ENCODE measurements around the gene SORL1.
"Not testable (repeated sequence)": the region's sequence is repeated elsewhere in the genome, so short reads cannot be mapped to it uniquely, and the experiment has no call there.

The SORL1 gene

DNA sequence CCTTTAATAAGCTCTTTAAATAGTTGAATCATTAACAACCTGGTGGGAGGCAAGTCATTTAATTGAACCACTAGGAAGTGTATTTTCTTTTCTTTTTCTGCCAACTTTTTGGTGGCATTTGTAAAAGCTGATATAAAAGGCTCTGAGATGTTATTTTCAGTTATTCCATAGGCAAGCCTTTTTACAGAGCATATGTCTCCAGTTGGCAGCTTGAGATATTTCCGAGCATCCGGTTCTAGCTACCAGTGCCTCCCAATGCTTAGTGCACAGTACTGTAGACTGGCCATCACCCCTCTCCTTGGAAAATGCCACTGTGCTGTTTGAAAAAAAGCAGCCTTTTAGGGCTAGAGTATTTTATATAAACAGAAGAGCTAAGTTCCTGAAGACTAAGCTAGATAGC, 179.3 kb downstream of the SORL1 start:
- DNase-seq: no peak

DNA sequence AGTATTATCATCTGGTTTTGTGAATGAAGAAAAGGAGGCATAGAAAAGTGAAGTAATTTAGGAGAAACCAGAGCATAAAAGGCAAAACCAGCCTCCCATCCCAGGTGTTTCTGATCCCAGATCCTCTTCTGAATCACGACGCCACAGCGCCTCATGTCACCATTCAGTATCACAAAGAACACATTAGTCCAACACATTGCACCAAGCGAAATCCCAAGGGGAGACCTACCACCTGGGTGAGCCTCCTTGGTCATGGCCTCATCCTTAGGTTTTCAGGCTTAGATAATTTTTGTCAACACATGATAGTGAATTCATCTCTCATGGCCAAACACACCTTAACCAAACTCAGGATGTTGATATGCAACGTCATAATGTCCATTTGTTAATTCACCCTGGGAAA, 182.2 kb downstream of the SORL1 start:
- DNase-seq: no peak

DNA sequence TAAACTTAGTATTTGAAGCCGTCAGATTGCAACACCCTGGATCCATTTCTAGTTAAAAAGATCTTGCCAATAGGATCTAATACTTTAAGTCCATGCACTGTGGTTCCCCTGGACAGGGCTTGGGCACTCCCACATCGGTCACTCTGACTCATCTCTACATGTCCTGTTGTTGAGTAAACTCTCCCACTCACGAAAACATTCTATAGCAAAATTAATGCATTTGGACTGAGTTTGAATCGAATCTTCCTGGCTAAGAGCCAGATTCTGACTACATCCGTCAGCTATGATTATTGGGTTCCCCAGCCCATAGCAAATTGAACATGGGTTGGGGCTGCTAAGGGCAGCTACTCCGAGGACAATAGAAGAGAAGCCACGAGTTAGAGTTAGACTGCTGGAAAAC, 182.8 kb downstream of the SORL1 start:
- no peak for DNase-seq

GRCh38 chr11:121636081-121636799, 184.1 kb downstream of the SORL1 start:
- DNase-seq: no peak

DNA sequence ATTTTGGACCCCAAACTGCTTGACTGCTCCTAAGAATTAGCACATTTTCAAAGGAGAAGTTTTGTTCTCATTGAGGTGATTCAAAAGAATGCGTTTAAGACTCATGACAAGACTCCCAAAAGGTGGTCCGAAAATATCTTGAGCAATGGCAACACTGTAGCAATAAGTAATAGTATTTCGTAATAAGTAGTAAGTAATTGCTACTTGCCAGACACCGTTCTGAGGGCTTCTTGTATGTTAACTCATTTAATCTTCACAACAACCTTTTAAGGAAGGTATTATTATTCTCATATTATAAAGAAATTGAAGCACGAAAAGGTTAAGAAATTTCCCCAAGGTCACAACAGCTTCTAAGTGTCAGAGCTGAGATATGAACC, 184.7 kb downstream of the SORL1 start:
- no peak for DNase-seq

DNA sequence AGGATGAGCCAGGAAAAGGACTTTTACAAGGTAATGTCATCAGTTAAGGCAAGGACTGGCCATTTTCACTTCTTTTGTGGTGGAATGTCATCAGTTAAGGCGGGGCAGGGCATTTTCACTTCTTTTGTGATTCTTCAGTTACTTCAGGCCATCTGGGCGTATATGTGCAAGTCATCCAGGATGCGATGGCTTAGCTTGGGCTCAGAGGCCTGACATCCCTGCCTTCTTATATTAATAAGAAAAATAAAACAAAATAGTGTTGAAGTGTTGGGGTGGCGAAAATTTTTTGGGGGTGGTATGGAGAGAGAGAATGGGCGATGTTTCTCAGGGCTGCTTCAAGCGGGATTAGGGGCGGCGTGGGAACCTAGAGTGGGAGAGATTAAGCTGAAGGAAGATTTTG, 185.5 kb downstream of the SORL1 start:
- DNase-seq: not testable (repeated sequence)

DNA sequence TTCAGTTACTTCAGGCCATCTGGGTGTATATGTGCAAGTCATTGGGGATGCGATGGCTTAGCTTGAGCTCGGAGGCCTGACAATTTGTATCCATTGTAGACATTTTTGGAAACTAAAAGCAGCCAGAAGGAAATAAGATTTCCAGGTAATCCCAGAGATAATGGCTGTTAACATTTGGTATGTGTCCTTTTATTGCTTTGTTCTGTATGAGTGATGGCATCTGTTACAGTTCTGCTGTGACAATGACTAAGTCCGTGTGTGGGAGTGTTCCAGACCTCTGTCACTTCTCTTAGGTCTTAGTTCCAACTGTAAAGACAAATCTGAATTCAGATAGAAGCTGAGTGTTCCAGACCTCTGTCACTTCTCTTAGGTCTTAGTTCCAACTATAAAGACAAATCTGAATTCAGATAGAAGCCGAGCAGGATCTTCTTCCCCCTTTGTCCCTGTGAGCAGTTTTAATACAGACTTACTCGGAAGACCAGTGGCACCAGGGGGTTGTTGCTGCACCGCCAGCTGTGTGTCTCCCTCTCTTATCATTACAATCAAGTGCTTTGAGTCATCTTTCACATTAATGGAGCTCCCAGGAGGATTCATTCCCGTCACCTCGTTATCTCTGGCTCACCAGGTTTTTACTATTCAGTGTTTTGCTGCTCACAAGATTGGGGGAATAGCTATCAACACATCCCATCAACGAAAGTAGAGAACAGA, 191.5 kb downstream of the SORL1 start:
- no peak for DNase-seq

GRCh38 chr11:121644187-121644512, 192.0 kb downstream of the SORL1 start:
- DNase-seq: no peak

- no peak for DNase-seq
Observed at GRCh38 chr11:121645001-121645400, 192.9 kb downstream of the SORL1 start.

GRCh38 chr11:121645596-121645995, 193.5 kb downstream of the SORL1 start:
- no peak for DNase-seq

DNA sequence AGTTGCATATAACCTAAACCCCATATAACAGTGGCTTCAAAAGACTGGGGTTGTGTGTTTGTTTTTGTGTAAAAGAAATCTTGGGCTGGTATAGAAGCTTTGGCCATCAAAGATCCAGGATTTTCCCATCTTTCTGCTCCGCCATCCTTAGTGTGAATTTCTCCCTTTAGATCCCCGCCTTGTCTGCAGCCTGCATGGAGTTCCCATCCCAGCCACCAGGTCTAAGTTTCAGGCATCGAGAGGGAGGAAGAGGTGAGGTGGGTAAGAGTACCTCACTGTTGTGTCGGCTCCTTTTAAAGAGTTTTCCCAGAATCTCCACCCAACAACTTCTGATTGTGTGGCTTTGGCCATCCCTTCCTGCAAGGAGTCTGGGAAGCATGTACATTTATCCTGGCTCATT, 196.2 kb downstream of the SORL1 start:
- no peak for DNase-seq

GRCh38 chr11:121649798-121650197, 197.7 kb downstream of the SORL1 start:
- DNase-seq: no peak

GRCh38 chr11:121650351-121651256, 198.5 kb downstream of the SORL1 start:
- peak; percentile 25 to 36 for DNase-seq

DNA sequence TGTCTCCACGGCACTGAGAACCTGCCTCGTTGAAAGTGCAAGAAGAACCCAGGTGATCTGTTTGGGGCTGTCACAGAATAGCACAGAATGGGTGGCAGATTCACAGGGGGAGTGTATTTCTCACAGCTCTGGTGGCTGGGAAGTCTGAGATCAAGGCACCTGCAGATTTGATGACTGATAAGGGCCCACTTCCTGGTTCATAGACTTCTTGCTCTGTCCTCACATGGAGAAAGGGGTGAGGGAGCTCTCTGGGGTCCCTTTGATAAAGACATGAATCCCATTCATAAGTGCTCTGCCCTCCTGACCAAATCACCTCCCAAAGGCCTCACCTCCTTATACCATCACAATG, 199.1 kb downstream of the SORL1 start:
- DNase-seq: no peak

DNA sequence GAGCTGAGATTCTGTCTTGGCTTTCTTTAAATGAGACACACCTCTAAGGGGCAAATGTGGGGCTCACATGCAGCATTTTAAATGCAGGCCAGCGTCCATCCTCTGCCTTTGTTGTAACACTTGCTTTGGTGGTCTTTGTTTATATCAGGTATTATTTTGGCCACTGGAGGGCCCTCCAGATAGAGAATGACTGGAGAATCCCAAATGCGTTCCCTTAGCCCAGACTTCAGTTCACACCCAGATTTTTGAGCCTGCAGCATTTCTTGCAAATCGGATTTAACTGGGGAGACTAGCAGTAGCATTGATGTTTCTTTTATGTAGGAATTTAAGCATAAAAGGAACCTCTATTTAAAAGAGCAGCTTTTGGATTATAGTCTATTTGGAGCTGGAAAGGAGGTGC, 200.9 kb downstream of the SORL1 start:
- no peak for DNase-seq

DNA sequence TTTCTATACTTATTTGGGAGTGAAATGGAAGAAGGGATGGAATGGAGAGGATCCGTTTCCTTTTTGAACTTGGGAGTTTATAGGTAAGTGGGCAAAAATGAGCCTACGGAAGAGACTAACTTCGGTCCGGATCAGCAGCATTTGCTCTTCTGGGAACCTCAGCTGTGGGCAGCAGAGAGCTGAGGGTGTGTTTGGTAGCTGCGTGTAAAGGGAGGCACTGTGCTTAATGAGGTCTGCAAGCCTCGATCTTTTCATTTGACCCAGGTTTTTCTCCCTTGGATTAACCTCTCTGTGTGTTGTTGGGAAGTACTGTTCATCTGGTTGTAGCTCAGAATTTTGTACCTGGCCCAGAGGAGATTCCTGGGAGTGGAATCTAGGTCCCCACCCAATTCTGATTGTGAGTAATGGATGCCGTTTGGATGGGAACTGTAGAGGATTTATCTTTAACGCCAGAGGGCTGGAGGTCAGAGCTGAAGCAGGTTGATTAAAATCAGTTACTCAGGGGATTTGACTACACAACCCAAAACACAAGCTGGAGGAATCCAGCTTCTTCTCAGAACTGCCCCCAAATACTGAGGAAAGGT, 202.2 kb downstream of the SORL1 start:
- DNase-seq: no peak

- DNase-seq: no peak
Observed at GRCh38 chr11:121654843-121655536, 202.9 kb downstream of the SORL1 start.

DNA sequence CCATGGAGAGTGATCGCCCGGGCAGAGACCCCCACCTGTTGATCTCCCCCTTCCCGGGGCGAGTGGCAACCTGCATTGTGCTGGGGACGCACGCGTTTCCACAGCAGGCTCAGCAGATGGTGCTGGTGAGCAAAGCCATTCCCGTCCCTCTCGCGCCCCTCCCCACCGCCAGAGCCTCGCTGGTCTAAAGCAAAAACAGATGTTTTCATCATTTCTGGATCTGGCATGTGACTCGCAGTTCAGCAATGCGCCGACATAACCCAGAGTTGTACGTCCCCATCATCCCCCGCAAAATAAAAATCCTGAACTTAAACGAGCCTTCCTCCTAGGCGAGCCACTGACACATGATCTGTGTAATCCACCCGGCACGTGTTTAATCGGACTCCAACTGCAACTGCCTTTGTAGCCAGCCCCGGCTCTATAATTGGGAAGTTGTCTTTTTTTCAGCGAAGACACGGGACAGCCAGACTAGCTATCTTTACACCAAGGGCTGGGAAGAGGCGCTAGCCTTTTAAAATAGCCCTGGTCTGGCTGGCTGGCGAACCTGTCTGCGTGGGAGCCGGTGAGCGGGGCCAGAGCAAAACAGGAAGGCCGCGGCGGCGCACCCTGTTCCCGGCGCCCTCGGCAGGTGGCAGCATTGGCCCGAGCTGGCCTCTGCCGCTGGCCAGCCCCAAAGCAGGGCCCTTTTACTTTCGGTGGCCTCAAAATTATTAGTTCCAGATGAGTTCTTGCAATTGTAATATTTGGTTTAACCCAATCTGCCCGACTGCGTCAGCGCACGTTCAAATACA, 203.6 kb downstream of the SORL1 start:
- peak; percentile 82 to 85 for DNase-seq

GRCh38 chr11:121656328-121657090, 204.4 kb downstream of the SORL1 start:
- no peak for DNase-seq

- no peak for DNase-seq
Observed at GRCh38 chr11:121657146-121657545, 205.0 kb downstream of the SORL1 start.

DNA sequence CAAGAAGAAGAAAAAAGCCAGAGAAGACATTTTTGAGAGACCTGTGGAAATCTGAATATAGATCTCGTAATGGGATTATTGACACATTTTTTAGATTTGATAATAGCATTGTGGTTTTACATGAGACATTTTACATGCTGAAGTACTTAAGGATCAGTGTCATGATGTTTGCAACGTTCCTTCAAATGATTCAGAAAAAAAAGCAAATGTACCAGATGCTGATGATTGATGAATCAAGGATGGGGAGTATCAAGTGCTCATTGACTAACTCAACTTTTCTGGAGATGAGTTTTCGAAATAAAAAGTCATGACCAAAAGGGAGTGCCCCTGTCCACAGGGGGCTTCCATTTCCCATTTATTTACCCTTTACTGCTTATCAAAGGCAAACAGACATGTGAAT, 207.7 kb downstream of the SORL1 start:
- no peak for DNase-seq

All from activated T-cell treated with anti-CD3 and anti-CD28 coated beads, Interleukin-2, amount 50 U/mL, for 48 hours (primary cell).